AG09319 (cell line): ENCODE results near the gene YRDC.

Experiments used
- DNase-seq: peaks from one replicate; pipeline ENCODE4 v3.0.0-alpha.2; 2010; ENCODE audit warnings: low read depth; ENCODE audit errors: extremely low read depth
- TF ChIP-seq, protein P1 (sequence below): IDR thresholded peaks from 2 replicates; pipeline ENCODE4 v1.5.1; 2011; ENCODE audit warnings: low read depth, mild to moderate bottlenecking, inconsistent platforms, low read length, moderate library complexity

The YRDC gene

DNA sequence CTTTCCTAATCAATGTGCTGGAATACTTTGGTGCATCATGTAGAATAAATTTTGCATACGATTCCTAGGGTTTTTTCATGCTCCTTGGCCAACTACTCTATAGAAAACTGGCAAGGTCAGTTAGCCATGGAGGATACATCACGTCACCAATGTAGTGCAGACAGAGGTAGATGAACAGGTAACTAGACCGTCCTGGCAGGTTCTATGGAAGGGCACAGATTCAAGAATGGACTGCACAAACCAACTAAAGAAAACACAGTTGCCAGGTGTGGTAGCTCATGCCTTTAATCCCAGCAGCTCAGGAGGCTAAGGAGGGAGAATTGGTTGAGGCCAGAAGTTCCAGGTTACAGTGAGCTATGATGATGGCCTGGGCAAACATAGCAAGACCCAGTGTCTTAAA lies 41.5 kb upstream of the YRDC start:
- DNase-seq: no peak
- TF ChIP-seq, protein P1, sequence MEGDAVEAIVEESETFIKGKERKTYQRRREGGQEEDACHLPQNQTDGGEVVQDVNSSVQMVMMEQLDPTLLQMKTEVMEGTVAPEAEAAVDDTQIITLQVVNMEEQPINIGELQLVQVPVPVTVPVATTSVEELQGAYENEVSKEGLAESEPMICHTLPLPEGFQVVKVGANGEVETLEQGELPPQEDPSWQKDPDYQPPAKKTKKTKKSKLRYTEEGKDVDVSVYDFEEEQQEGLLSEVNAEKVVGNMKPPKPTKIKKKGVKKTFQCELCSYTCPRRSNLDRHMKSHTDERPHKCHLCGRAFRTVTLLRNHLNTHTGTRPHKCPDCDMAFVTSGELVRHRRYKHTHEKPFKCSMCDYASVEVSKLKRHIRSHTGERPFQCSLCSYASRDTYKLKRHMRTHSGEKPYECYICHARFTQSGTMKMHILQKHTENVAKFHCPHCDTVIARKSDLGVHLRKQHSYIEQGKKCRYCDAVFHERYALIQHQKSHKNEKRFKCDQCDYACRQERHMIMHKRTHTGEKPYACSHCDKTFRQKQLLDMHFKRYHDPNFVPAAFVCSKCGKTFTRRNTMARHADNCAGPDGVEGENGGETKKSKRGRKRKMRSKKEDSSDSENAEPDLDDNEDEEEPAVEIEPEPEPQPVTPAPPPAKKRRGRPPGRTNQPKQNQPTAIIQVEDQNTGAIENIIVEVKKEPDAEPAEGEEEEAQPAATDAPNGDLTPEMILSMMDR: no peak

DNA sequence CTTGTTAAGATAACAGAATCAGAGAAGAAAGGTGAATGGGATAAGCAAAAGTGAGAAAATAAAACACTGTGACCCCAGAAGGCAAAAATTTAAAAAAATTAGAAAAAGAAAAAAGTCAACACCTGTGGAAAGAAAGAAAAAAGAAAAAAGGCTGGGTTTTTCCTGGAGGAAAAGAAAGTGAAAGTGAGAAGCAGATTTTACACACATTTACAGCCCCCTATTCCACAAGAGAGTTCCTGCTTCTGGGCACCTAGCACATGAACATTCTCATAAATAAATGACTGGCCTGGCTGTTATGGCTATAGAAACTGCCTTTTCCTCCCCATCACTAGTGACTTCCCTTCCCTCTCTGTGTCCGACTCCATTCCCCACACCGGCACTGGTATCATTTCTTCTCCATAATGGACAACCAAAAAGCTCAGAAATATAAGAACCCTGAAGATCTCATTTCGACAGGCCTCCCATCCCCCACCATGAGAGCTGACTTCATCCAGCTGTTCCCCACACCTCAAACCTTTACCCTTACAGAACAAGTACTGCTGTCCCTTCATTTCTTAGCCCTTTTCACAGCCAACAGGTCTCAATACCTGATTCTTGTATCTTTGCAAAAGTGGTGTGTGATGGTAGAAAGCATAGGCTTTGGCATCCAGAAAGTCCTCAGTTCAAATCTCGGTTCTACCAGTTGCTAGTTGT lies 38.8 kb upstream of the YRDC start:
- no peak for DNase-seq
- TF ChIP-seq, protein P1: no peak

DNA sequence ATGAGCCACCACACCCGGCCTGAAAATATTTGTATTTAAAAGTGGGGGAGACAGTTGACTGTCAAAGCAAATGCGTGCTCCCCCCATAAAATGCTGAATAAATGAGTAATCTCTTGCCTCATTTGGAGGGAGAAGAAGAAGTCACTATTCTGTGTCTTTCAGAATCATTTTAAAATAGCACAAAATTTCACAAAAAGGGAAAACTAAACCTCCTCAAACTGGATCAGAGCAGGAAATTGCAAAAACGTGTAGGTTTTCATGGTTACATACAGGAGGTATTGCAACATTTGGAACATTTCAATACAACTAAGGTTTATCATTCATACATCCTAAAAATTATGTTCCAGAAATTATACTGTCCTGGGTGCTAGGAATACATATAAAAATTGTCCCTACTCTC lies 37.8 kb upstream of the YRDC start:
- no peak for DNase-seq
- TF ChIP-seq, protein P1: no peak

DNA sequence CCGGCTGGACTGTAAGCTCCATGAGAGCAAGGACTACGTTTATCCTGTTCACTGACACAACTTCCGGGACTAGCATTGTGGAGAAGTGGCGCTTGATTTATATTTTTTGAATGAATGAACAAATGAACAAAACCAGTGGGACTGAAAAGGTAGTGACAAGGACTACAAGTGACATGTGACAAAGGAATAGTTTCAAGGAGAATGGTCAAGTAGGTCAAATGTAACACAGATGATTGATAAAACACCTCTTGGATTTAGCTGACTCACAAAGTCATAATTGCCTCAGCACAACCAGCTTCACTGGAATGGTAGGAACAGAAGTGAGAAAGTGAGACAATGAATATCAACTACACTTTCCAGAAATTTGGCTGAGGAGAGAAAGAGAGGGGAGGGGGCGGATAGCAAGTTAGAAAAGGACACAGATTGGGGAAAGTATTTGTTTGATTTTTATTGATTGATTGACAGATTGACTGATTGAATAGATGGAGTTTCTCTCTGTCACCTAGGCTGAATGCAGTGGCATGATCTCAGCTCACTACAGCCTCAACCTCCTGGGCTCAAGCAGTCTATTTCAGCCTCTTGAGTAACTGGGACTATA lies 37.1 kb upstream of the YRDC start:
- TF ChIP-seq, protein P1: no peak
- no peak for DNase-seq

DNA sequence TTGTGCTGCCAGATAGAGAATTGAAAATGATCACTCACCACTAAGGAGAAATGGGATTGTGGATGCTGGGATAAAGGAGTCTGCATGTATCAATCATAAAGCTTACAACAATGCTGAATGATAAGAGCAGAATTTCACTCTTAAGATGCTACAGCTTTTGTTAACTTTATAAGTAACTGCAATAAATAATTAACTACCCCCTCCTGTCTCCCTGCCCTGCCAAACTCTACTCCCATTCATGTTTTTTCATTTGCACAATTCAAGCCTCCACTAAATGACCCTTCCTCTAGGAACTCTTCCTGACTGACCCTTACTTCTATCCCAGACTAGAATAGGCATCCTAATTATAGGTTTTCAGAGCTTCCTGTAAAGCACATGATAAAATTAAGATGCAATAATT lies 36.5 kb upstream of the YRDC start:
- no peak for DNase-seq
- TF ChIP-seq, protein P1: no peak

DNA sequence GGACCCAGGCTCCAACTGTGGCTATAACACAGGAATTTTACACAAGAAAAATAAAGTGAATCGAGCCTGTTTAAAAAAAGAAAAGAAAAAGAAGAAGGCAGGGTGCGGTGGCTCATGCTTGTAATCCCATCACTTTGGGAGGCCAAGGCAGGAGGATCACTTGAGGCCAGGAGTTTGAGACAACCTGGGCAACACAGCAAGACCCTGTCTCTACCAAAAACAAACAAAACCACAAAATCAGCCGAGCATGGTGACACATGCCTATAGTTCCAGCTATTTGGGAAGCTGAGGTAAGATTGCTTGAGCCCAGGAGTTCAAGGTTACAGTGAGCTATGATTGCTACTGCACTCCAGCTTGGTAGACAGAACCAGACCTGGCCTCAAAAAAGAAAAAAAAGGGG lies 33.6 kb upstream of the YRDC start:
- no peak for DNase-seq

DNA sequence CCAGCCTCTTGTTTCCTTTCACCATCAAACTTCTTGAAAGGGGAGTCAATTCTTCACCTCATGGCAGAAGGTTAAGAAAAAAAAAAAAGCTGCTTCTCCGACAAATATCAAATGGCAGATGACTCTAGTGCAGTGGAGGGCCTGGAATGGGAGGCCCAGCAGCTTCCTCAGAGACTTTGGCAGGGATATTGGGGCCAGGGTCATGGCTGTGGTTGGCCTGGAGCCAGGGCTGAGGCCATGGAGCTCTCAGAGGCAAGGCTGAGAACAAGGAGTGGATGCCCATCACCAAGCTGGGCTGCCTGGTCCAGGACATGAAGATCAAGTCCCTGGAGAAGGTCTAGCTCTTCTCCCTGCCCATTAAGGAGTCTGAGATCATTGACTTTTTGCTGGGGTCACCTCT lies 32.7 kb upstream of the YRDC start:
- no peak for DNase-seq
- TF ChIP-seq, protein P1: no peak

More for the DNA sequence above, 33.6 kb upstream of the YRDC start:
- TF ChIP-seq, protein P1: no peak
